H1 (cell line): Measurements from ENCODE around the gene RNF43. TPM values are rescaled to one million over a fixed set of nuclear protein-coding genes. Genes with fewer than 3 reads are reported as not detected.

Source experiments
- CTCF ChIA-PET: fragments of 300-600 bp; sonication (Branson Sonifier 250); formaldehyde crosslinking; loops from one replicate; lab custom pipeline; 2021; ENCODE audit not compliant: partially characterized antibody; lab: Charles Lee
- POLR2A ChIA-PET: fragments of 300-600 bp; sonication (Branson Sonifier 250); formaldehyde crosslinking; loops from one replicate; lab custom pipeline; 2021; ENCODE audit warnings: inconsistent platforms; ENCODE audit not compliant: partially characterized antibody; lab: Charles Lee
- DNase-seq, 2 experiments: peaks; one replicate each; pipeline versions ENCODE4 v3.0.0 to v3.0.0-alpha.2; 2010 to 2022; ENCODE audit warnings: low spot score in 2 of 2, low read depth in 1 of 2, mixed read lengths in 1 of 2
- FAIRE-seq: peaks from 2 replicates; lab custom pipeline; 2011; peaks lifted over from hg19 to GRCh38; lab: Jason Lieb, UNC
- H2AFZ ChIP-seq: 2 replicates; pipeline ENCODE4 v1.8.1; 2012; ENCODE audit warnings: low read length, inconsistent platforms
- H2AK5ac ChIP-seq: 2 replicates; pipeline ENCODE4 v1.6.1; 2013; ENCODE audit warnings: low read depth, low read length
- H2BK120ac ChIP-seq: replicated peaks from 2 replicates; pipeline ENCODE3; 2013; ENCODE audit warnings: low read depth, low read length, inconsistent platforms
- H2BK12ac ChIP-seq: 2 replicates; pipeline ENCODE4 v1.6.1; 2013; ENCODE audit warnings: low read depth, low read length
- H2BK15ac ChIP-seq: 2 replicates; pipeline ENCODE4 v1.6.1; 2013; ENCODE audit warnings: low read length
- H2BK20ac ChIP-seq: 2 replicates; pipeline ENCODE4 v1.6.1; 2013; ENCODE audit warnings: low read length
- H2BK5ac ChIP-seq: 2 replicates; pipeline ENCODE4 v1.6.1; 2013; ENCODE audit warnings: low read depth, low read length
- H3K14ac ChIP-seq: 2 replicates; pipeline ENCODE4 v1.6.1; 2013; ENCODE audit warnings: inconsistent platforms; ENCODE audit not compliant: insufficient read length
- H3K18ac ChIP-seq: 2 replicates; pipeline ENCODE4 v1.6.1; 2013; ENCODE audit warnings: low read length; ENCODE audit errors: extremely low read depth
- H3K23ac ChIP-seq: 2 replicates; pipeline ENCODE4 v1.6.1; 2013; ENCODE audit warnings: inconsistent platforms; ENCODE audit not compliant: insufficient read length
- H3K23me2 ChIP-seq: 2 replicates; pipeline ENCODE4 v1.6.1; 2013; ENCODE audit warnings: low read depth, low read length
- H3K27ac ChIP-seq: 2 replicates; pipeline ENCODE4 v1.6.1; 2011; ENCODE audit warnings: low read depth, low read length, inconsistent platforms
- H3K27me3 ChIP-seq, 4 experiments: replicated peaks in 1 of 4; 1 replicate in 1 of 4; 2 replicates in 3 of 4; pipeline versions ENCODE4 v1.6.1 to v1.8.1; 2011 to 2013; ENCODE audit warnings: low read length in 3 of 4, mild to moderate bottlenecking in 3 of 4, inconsistent platforms in 2 of 4, mixed read lengths in 2 of 4, moderate library complexity in 1 of 4; ENCODE audit not compliant: control insufficient read depth in 3 of 4, insufficient read depth in 3 of 4; ENCODE audit errors: extremely low read depth in 1 of 4
- H3K36me3 ChIP-seq, 4 experiments: 2 replicates each; pipeline versions ENCODE4 v1.6.1 to v1.8.1; 2011 to 2013; ENCODE audit warnings: mild to moderate bottlenecking in 4 of 4, low read length in 3 of 4, moderate library complexity in 2 of 4, control low read depth in 1 of 4, inconsistent platforms in 1 of 4; ENCODE audit not compliant: insufficient read depth in 4 of 4, control insufficient read depth in 2 of 4
- H3K4ac ChIP-seq: replicated peaks from 2 replicates; pipeline ENCODE3; 2013; ENCODE audit warnings: low read length, low read depth, mixed read lengths, inconsistent platforms; ENCODE audit not compliant: insufficient read length
- H3K4me1 ChIP-seq, 4 experiments: replicated peaks in 1 of 4; 1 replicate in 1 of 4; 2 replicates in 3 of 4; pipeline versions ENCODE4 v1.6.1 to v1.8.1; 2011 to 2013; ENCODE audit warnings: low read length in 3 of 4, inconsistent platforms in 2 of 4, mixed read lengths in 1 of 4; ENCODE audit not compliant: insufficient read depth in 4 of 4, control insufficient read depth in 3 of 4
- H3K4me2 ChIP-seq, 2 experiments: 2 replicates each; pipeline versions ENCODE4 v1.6.1 to v1.8.1; 2011 to 2013; ENCODE audit warnings: low read depth in 2 of 2, low read length in 2 of 2, control low read depth in 1 of 2, inconsistent platforms in 1 of 2, mild to moderate bottlenecking in 1 of 2; ENCODE audit not compliant: insufficient read depth in 1 of 2
- H3K4me3 ChIP-seq, 4 experiments: fragments of 200-600, 300-600 bp in 1 of 4; sonication (generic), shearing (Covaris generic), sonication (Bioruptor Twin) in 1 of 4; 2 replicates each; pipeline versions ENCODE4 v1.5.1 to v1.8.1; 2011 to 2016; ENCODE audit warnings: low read length in 4 of 4, low read depth in 3 of 4, control low read depth in 2 of 4, inconsistent platforms in 2 of 4, mild to moderate bottlenecking in 2 of 4, mixed read lengths in 1 of 4, moderate library complexity in 1 of 4; ENCODE audit not compliant: insufficient read depth in 2 of 4; ENCODE audit errors: extremely low read depth in 1 of 4
- H3K56ac ChIP-seq: replicated peaks from 2 replicates; pipeline ENCODE3; 2013; ENCODE audit warnings: low read depth, mild to moderate bottlenecking, mixed read lengths, low read length, inconsistent platforms; ENCODE audit not compliant: insufficient read length
- H3K79me1 ChIP-seq: 2 replicates; pipeline ENCODE4 v1.6.1; 2013; ENCODE audit warnings: low read depth, low read length, control low read depth
- H3K79me2 ChIP-seq, 2 experiments: 2 replicates each; pipeline versions ENCODE4 v1.6.1 to v1.8.1; 2012 to 2013; ENCODE audit warnings: low read length in 2 of 2, mild to moderate bottlenecking in 2 of 2, inconsistent platforms in 1 of 2; ENCODE audit not compliant: insufficient read depth in 2 of 2, control insufficient read depth in 1 of 2
- H3K9ac ChIP-seq, 4 experiments: replicated peaks in 1 of 4; 1 replicate in 1 of 4; 2 replicates in 3 of 4; pipeline versions ENCODE4 v1.6.1 to v1.8.1; 2011 to 2013; ENCODE audit warnings: low read depth in 3 of 4, low read length in 3 of 4, control low read depth in 2 of 4, mild to moderate bottlenecking in 2 of 4, moderate library complexity in 2 of 4, inconsistent platforms in 1 of 4; ENCODE audit errors: extremely low read depth in 1 of 4
- H3K9me3 ChIP-seq, 2 experiments: 2 replicates each; pipeline versions ENCODE4 v1.6.1 to v1.8.1; 2012 to 2013; ENCODE audit warnings: mild to moderate bottlenecking in 2 of 2, moderate library complexity in 2 of 2, control low read depth in 1 of 2, inconsistent platforms in 1 of 2, low read depth in 1 of 2, low read length in 1 of 2, mixed read lengths in 1 of 2; ENCODE audit not compliant: insufficient read depth in 2 of 2
- H4K20me1 ChIP-seq, 2 experiments: replicated peaks in 1 of 2; 2 replicates each; pipeline versions ENCODE3 to v1.8.1; 2011 to 2013; ENCODE audit warnings: inconsistent platforms in 2 of 2, low read length in 2 of 2, mild to moderate bottlenecking in 1 of 2; ENCODE audit not compliant: insufficient read depth in 2 of 2, control insufficient read depth in 1 of 2
- H4K5ac ChIP-seq: 2 replicates; pipeline ENCODE4 v1.6.1; 2013; ENCODE audit warnings: low read length, low read depth, mixed read lengths, inconsistent platforms; ENCODE audit not compliant: insufficient read length
- H4K8ac ChIP-seq: 2 replicates; pipeline ENCODE4 v1.8.0; 2013; ENCODE audit warnings: mild to moderate bottlenecking, moderate library complexity, low read length, inconsistent platforms; ENCODE audit not compliant: insufficient read depth; ENCODE audit errors: extremely low read depth
- H4K91ac ChIP-seq: replicated peaks from 2 replicates; pipeline ENCODE3; 2013; ENCODE audit warnings: low read length, mixed read lengths, inconsistent platforms; ENCODE audit not compliant: insufficient read length
- ATF2 ChIP-seq: IDR thresholded peaks from 2 replicates; pipeline ENCODE4 v1.6.1; 2012; ENCODE audit warnings: low read length, inconsistent platforms
- ATF3 ChIP-seq: IDR thresholded peaks from 2 replicates; pipeline ENCODE4 v1.6.1; 2011; ENCODE audit warnings: low read depth, mild to moderate bottlenecking, low read length; ENCODE audit not compliant: insufficient read depth
- GTF2F1 ChIP-seq: IDR thresholded peaks from 2 replicates; pipeline ENCODE4 v1.6.1; 2012; ENCODE audit warnings: low read depth, low read length, improper control_type of control experiment, borderline replicate concordance
- HDAC6 ChIP-seq: IDR thresholded peaks from one replicate; pipeline ENCODE4 v1.7.1; 2012; ENCODE audit warnings: low read depth, mild to moderate bottlenecking, inconsistent platforms, low read length, moderate library complexity
- MAFK ChIP-seq: IDR thresholded peaks from 2 replicates; pipeline ENCODE4 v1.6.1; 2012; ENCODE audit warnings: low read depth, mild to moderate bottlenecking, improper control_type of control experiment, low read length
- POU5F1 ChIP-seq: IDR thresholded peaks from 2 replicates; pipeline ENCODE4 v1.6.1; 2011; ENCODE audit warnings: low read depth, mild to moderate bottlenecking, low read length, moderate library complexity
- SAP30 ChIP-seq: fragments of 300-600 bp; sonication (generic); IDR thresholded peaks from 2 replicates; pipeline ENCODE4 v1.7.1; 2012; ENCODE audit warnings: low read length, moderate library complexity, mild to moderate bottlenecking, inconsistent platforms; ENCODE audit not compliant: insufficient read depth, insufficient replicate concordance
- SIX5 ChIP-seq: IDR thresholded peaks from 2 replicates; pipeline ENCODE4 v1.6.1; 2011; ENCODE audit warnings: mild to moderate bottlenecking, low read depth, low read length
- ZNF274 ChIP-seq: IDR thresholded peaks from 2 replicates; pipeline ENCODE4 v1.7.0; 2012; ENCODE audit warnings: low read length, borderline replicate concordance; ENCODE audit errors: extremely low read depth
- WGBS, 2 experiments: shearing (Covaris generic) in 1 of 2; methylation state at CpG; one replicate each; pipeline versions ENCODE4 v1.1.6 to v1.1.7; 2013 to 2015; ENCODE audit warnings: low lambda C conversion rate in 2 of 2, mixed read lengths in 2 of 2, inconsistent platforms in 1 of 2, low coverage in 1 of 2, missing lambda C conversion rate in 1 of 2; ENCODE audit not compliant: insufficient replicate concordance in 2 of 2, insufficient coverage in 1 of 2, insufficient read length in 1 of 2; ENCODE audit errors: extremely low coverage in 1 of 2, missing lambda C conversion rate in 1 of 2; 5-methylcytosine and 5-hydroxymethylcytosine counted together
- polyA plus RNA-seq, 7 experiments: library from polyadenylated mRNA; depleted of rRNA in 3 of 7; stranded (reverse) in 5 of 7; unstranded in 2 of 7; fragments of >200 nt in 5 of 7; fragments of 200-250 nt in 2 of 7; gene quantifications; 1 replicate in 5 of 7; 2 replicates in 1 of 7; 4 replicates in 1 of 7; pipeline versions ENCODE4 v1.2.1 to v1.2.3, GENCODE V29; 2011 to 2013; ENCODE audit warnings: missing spikeins in 2 of 7, mixed read lengths in 2 of 7
- total RNA-seq: library from RNA; stranded (reverse); fragmentation: NEBNext Ultra II Directional; extraction: Animal tissue kit (Norgen Biotek cat#: 25700); gene quantifications from 2 replicates; pipeline ENCODE4 v1.2.1, GENCODE V29; 2021

The RNF43 gene
- total and polyA plus RNA-seq, 2 of the 8 experiments (the other 6 are each of a cell fraction or from before 2014, with no cell fraction given), result 0.89 to 1.5 TPM

GRCh38 chr17:58382108-58382871 is 35.0 kb downstream of the RNF43 start:
- Histone ChIP-seq H3K4me3 (no peak overlapping the region), H3K14ac (no peak overlapping the region), H4K91ac (no peak overlapping the region), H4K20me1 (no peaks in the 10 kb centered on the region), H2BK20ac (no peak overlapping the region), H4K5ac (no peak overlapping the region), H2BK120ac (no peak overlapping the region), H3K23me2 (no peaks in the 10 kb centered on the region), H3K9ac (no peak overlapping the region; a peak in 1 of 7 replicates), H3K18ac (no peak overlapping the region), H3K9me3 (no peaks in the 10 kb centered on the region), H3K36me3 (no peaks in the 10 kb centered on the region), H2AK5ac (no peak overlapping the region), H3K79me1 (no peaks in the 10 kb centered on the region), H3K4me2 (no peak overlapping the region), H2BK15ac (no peak overlapping the region), H3K4me1 (peaks cover 0 to 5% (median under 1%) of the 10 kb centered on the region in 4 experiments; a peak in 2 of 7 replicates), H3K56ac (no peak overlapping the region), H4K8ac (no peak overlapping the region), H3K4ac (no peak overlapping the region), H2BK5ac (no peak overlapping the region), H3K27me3 (no peaks in the 10 kb centered on the region), H3K23ac (no peak overlapping the region), H2BK12ac (no peak overlapping the region), H3K79me2 (no peaks in the 10 kb centered on the region), H2AFZ (no peak overlapping the region), H3K27ac (no peak overlapping the region)
- DNase-seq, result peak in 1 of 2 experiments; percentile 28
- WGBS, 2 experiments, result 90% methylated on average over 4 of the region's 4 CpGs; no CpG with 5 or more reads in 1 of the 2 experiments
- CTCF ChIA-PET, result interaction anchor here (0.8 to 3.1 kb wide), 7 partner anchors 10 to 78 kb away, joined by 3 to 13 read pairs (median 4); partner anchors contain the start of gene RNF43
- POLR2A ChIA-PET, result interaction anchor here (1.5 kb wide), 1 partner anchor 30 kb away, joined by 7 read pairs; the partner anchor contains the start of gene SUPT4H1
- no peak for FAIRE-seq
- TF ChIP-seq ATF2, result no peak
- TF ChIP-seq MAFK, result no peak
- TF ChIP-seq HDAC6, result no peak
- no peak for TF ChIP-seq GTF2F1
- no peak for TF ChIP-seq ATF3
- no peak for TF ChIP-seq ZNF274
- no peak for TF ChIP-seq POU5F1
- TF ChIP-seq SAP30, result no peak
- no peak for TF ChIP-seq SIX5
